Measurements from ENCODE around the gene LTB4R2.

DNA sequence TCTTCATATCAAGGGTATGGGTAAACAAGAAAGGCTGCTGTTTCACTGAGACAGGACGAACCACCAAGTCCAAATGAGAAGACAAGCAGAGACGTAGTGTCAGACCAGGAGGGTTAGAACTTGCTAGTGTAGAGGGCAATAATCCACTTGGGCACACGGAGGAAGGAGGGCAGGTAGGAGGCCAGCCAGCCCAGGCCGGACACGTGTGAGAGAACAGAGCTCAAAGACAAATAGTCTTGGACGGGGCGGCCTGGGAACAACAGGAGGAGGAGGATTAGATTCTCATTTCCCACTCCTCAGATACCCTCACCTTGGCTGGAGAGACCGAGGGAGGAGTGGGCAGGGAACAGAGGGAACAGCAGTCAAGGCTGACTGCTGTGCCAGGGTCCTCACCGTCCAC is 19.2 kb upstream of the LTB4R2 start:
- TF ChIP-seq, protein P1, sequence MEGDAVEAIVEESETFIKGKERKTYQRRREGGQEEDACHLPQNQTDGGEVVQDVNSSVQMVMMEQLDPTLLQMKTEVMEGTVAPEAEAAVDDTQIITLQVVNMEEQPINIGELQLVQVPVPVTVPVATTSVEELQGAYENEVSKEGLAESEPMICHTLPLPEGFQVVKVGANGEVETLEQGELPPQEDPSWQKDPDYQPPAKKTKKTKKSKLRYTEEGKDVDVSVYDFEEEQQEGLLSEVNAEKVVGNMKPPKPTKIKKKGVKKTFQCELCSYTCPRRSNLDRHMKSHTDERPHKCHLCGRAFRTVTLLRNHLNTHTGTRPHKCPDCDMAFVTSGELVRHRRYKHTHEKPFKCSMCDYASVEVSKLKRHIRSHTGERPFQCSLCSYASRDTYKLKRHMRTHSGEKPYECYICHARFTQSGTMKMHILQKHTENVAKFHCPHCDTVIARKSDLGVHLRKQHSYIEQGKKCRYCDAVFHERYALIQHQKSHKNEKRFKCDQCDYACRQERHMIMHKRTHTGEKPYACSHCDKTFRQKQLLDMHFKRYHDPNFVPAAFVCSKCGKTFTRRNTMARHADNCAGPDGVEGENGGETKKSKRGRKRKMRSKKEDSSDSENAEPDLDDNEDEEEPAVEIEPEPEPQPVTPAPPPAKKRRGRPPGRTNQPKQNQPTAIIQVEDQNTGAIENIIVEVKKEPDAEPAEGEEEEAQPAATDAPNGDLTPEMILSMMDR (IDR thresholded peaks at IDR 0.05; ENCODE audit: low read length): no peak
- TF ChIP-seq EZH2 (IDR thresholded peaks at IDR 0.05; ENCODE audit: borderline replicate concordance, low read length): no peak

Data from OCI-LY1 (cell line).